GM10248 (cell line): ENCODE data around the gene SLC35D1.

ENCODE experiments used
- CTCF ChIA-PET: fragments of 300-600 bp; sonication (Branson Sonifier 250); formaldehyde crosslinking; extraction: SDS; loops from one replicate; lab custom pipeline; 2021; ENCODE audit warnings: antibody characterized with exemption; lab: Yijun Ruan, JAX
- POLR2A ChIA-PET: fragments of 350-650 bp; sonication (Branson Sonifier 250); formaldehyde crosslinking; extraction: SDS; loops from one replicate; lab custom pipeline; 2020; ENCODE audit warnings: antibody characterized with exemption; lab: Yijun Ruan, JAX
- DNase-seq: peaks from one replicate; pipeline ENCODE4 v3.0.0; 2012; ENCODE audit errors: extremely low spot score
- CTCF ChIP-seq: IDR thresholded peaks from 2 replicates; pipeline ENCODE4 v1.5.1; 2012; ENCODE audit warnings: mild to moderate bottlenecking, low read depth; ENCODE audit errors: extremely low read depth, missing control alignments, control extremely low read depth

SLC35D1 gene

GRCh38 chr1:67004176-67004575 lies 49.8 kb downstream of the SLC35D1 start:
- DNase-seq, result no peak
- ChIA-PET CTCF (interaction anchor here (0.9 to 2.0 kb wide), 2 partner anchors 8 to 23 kb away, joined by 3 to 12 read pairs; no protein-coding TSS in a partner anchor), POLR2A (no interaction called here)
- no peak for TF ChIP-seq CTCF

GRCh38 chr1:67001682-67002425 lies 52.1 kb downstream of the SLC35D1 start:
- CTCF ChIA-PET, result interaction anchor here (1.0 to 3.0 kb wide), 8 partner anchors 10 to 499 kb away, joined by 3 to 16 read pairs (median 4); no protein-coding TSS in a partner anchor
- POLR2A ChIA-PET, result no interaction called here

GRCh38 chr1:66999640-67000400 lies 54.1 kb downstream of the SLC35D1 start:
- no peak for TF ChIP-seq CTCF
- ChIA-PET POLR2A (no interaction called here), CTCF (interaction anchor here (0.9 to 3.0 kb wide), 6 partner anchors 11 to 215 kb away, joined by 3 to 16 read pairs (median 4); no protein-coding TSS in a partner anchor)
- no peak for DNase-seq

More at GRCh38 chr1:67001682-67002425, 52.1 kb downstream of the SLC35D1 start:
- TF ChIP-seq CTCF, result no peak
- no peak for DNase-seq

- ChIA-PET CTCF (interaction anchor here (1.1 kb wide), 1 partner anchor 213 kb away, joined by 5 read pairs; no protein-coding TSS in a partner anchor), POLR2A (no interaction called here)
- no peak for DNase-seq
- TF ChIP-seq CTCF, result no peak
Measured at GRCh38 chr1:66998972-66999371, 55.0 kb downstream of the SLC35D1 start.

- TF ChIP-seq CTCF, result peak; percentile 88
- peak; percentile 58 for DNase-seq
- ChIA-PET POLR2A (no interaction called here), CTCF (interaction anchor here (0.7 to 4.6 kb wide), 43 partner anchors 8 to 770 kb away, joined by 3 to 62 read pairs (median 4); partner anchors contain the start of genes DNAI4, MIER1 and SLC35D1)
Measured at GRCh38 chr1:66996018-66996682, 57.8 kb downstream of the SLC35D1 start.

GRCh38 chr1:66993076-66993475 lies 60.9 kb downstream of the SLC35D1 start:
- CTCF ChIA-PET, result interaction anchor here (1.0 to 3.4 kb wide), 6 partner anchors 9 to 220 kb away, joined by 3 to 13 read pairs (median 6); no protein-coding TSS in a partner anchor
- POLR2A ChIA-PET, result no interaction called here
- TF ChIP-seq CTCF, result no peak
- no peak for DNase-seq
